Hepatocyte (in vitro differentiated cells): ENCODE data around the gene CD200.

Experiments used
- EZH2 ChIP-seq: fragments of 200-600 bp; sonication (generic); IDR thresholded peaks from 2 replicates; pipeline ENCODE4 v1.6.1; 2016; ENCODE audit warnings: antibody characterized with exemption, mild to moderate bottlenecking, borderline replicate concordance
- EZH2phosphoT487 ChIP-seq: fragments of 200-600 bp; sonication (generic); IDR thresholded peaks from one replicate; pipeline ENCODE4 v1.6.1; 2018; ENCODE audit warnings: antibody characterized with exemption, mild to moderate bottlenecking, low read depth, moderate library complexity; ENCODE audit not compliant: unreplicated experiment, severe bottlenecking
- TF ChIP-seq, protein P1 (sequence below): fragments of 200-600 bp; sonication (generic); IDR thresholded peaks from 2 replicates; pipeline ENCODE4 v1.5.1; 2016; ENCODE audit warnings: antibody characterized with exemption, mild to moderate bottlenecking; ENCODE audit not compliant: poor library complexity

DNA sequence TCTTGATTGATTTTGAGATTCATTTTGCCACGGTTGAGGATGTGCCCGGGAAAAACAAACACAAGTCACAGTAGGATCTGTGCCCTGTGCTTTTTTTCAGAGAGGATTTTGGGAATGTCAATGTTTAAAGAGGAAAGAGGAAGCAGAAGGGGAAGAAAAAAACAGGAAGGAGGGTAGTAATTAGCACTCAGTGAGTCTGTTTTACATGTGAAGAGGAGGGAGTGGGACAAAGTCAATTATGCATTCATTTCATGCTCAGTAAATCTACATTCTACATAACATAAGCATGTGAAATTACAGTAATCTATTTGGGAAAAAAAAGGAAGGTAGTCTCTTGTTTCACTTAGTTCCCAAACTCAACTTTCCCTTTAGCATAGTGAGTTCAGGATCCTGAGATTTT, 18.3 kb upstream of the CD200 start:
- TF ChIP-seq, protein P1, sequence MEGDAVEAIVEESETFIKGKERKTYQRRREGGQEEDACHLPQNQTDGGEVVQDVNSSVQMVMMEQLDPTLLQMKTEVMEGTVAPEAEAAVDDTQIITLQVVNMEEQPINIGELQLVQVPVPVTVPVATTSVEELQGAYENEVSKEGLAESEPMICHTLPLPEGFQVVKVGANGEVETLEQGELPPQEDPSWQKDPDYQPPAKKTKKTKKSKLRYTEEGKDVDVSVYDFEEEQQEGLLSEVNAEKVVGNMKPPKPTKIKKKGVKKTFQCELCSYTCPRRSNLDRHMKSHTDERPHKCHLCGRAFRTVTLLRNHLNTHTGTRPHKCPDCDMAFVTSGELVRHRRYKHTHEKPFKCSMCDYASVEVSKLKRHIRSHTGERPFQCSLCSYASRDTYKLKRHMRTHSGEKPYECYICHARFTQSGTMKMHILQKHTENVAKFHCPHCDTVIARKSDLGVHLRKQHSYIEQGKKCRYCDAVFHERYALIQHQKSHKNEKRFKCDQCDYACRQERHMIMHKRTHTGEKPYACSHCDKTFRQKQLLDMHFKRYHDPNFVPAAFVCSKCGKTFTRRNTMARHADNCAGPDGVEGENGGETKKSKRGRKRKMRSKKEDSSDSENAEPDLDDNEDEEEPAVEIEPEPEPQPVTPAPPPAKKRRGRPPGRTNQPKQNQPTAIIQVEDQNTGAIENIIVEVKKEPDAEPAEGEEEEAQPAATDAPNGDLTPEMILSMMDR, result no peak
- TF ChIP-seq EZH2 (no peak), EZH2phosphoT487 (no peak)
